HG03097 (cell line): Measurements from ENCODE around the gene STXBP4.

Experiments
- ATAC-seq: cut with Tn5 transposase; IDR thresholded peaks from one replicate; pipeline ENCODE4 v1.9.1; 2021; ENCODE audit not compliant: unreplicated experiment, low FRiP score

The STXBP4 gene

GRCh38 chr17:55110521-55110920 lies 142.0 kb downstream of the STXBP4 start:
- ATAC-seq = no peak

DNA sequence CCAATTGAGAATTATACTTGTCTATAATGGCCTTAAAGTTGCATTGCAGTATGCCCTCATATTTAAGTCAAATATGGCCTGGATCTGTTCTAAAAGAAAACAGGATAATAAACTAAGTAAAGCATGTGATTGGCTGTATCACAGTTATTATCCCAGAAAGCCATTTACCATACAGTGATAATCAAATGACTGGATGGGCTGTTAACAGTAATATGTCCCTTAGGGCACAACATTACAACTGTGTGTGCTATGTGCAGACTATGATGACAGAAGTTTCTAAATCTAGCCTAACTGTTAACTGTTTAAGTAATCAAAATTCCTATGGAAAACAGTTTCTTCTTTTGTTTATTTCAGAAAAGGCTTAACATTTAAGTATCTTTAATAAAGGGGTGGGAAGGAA lies 145.7 kb downstream of the STXBP4 start:
- no peak for ATAC-seq

- ATAC-seq = no peak
Observed at GRCh38 chr17:55116440-55116914, 147.9 kb downstream of the STXBP4 start.

DNA sequence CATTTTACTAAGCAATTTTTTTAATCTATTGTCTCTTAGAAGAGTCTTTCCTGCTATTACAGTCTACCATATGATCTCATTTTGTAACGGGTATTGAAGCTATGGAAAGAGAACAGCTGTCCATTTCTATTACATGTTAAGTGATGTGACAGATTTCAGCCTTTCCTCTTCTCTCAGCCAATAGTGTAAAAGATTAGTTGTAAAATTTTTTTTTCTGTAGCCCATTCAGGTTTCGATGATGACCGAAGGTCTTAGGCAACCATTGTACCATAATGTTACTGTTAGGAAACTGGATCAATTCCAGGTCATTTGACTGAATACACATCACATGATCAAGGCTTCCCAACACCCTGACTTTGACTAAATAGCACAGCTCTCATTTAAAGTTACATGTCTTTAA lies 148.6 kb downstream of the STXBP4 start:
- no peak for ATAC-seq

DNA sequence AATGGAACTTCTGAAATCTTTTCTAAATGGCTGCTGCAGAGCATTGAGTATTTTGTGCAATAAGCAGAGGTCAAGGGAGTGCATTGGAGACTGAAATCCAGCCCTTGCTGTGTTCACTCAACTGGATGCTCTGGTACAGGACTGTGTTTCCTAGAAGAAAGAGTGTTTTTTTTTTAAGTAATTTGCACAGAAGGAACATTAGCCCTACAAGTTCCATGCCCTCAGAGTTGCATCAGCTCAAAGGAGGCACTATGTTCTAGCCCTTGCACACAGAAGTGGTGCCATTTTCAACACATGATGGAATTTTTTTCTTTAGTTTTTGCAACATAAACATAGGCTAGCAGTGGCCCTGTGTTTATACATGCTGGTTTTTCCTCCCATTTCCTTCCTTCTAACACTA lies 152.1 kb downstream of the STXBP4 start:
- no peak for ATAC-seq

GRCh38 chr17:55121268-55121667 lies 152.7 kb downstream of the STXBP4 start:
- ATAC-seq = no peak

GRCh38 chr17:55122114-55122513 lies 153.5 kb downstream of the STXBP4 start:
- ATAC-seq = no peak

DNA sequence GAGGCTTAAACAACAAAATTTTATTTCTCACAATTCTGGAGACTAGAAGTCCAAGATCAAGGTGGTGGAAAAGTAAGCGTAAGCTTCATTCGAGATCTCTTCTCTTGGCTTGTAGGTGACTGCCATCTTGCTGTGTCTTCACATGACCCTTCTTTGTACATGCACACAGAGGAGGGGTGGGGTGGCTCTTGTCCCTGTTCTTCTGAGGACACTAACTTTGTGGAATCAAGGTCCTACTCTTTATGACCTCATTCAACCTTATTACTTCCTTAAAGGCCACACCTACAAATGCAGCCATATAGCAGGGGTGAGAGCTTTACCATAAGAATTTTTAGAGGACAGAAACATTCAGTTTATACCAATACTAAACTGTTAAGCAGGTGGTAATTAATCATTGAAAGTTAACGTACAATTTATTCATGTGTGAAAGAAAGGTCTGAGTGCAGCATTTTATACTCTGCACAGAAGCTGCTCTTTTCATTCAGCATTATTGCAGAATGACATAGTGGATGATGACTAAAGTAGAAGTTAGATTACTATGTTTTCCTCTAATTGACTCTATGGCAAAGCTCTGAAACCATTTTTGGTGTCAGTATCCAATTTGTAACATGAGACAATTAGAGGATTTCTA lies 156.3 kb downstream of the STXBP4 start:
- no peak for ATAC-seq

DNA sequence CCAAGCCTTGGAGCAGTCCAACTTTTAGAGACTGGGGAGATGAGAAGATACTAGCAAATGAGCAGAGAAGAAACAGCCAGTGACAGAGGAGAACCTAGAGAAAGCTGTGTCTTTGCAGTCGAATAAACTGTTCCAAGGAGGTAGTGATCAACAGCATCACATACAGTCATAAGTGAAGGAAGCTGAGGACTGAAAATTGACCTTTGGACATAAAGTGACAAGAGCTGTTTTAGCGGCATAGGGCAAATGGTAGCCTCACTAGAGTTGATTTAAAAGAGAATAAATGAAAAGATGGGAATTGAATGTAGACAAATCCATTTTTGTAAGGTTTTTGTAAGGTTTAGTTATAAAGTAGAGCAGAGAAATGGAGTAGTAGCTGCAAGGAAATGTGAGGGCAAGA lies 165.0 kb downstream of the STXBP4 start:
- ATAC-seq = no peak

- ATAC-seq = no peak
Observed at GRCh38 chr17:55134486-55135157, 166.1 kb downstream of the STXBP4 start.

DNA sequence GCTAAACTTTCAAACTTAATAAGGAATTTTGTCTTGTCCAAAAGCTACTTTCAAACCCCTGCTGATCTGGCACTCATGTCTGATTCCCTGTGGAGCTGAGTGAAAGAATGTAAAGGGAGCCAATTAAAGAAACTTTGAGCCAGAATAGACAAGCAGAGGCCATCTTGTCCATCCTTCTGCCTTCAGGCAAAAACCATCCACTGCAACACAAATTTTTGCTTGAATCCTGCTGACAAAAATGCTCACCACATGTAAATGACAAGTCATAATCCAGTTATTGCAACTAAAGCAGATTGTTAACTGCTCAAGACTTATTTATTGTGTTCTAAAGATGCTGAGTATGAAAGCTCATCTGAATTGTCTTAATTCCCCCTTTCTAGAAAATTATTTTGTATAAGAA lies 172.2 kb downstream of the STXBP4 start:
- ATAC-seq = no peak

GRCh38 chr17:55144518-55144917 lies 176.0 kb downstream of the STXBP4 start:
- ATAC-seq = no peak

DNA sequence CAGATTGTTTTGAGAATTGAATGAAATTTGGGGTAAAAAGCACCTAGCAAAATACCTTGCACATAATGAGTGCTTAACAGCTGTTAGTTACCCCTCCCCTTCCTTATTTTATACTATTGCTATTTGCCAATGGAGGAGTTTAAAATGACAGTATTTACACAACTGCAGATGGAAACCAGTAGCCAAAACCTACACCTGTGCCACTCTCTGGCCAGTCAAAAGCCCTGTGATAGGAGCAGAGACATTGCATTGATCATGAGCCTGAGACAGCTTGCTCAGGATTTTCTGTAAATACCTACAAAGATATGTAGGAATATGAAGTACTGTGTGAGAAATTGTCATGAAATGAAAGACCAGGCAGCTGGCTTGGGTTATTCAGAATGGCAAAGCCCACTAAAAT lies 180.9 kb downstream of the STXBP4 start:
- no peak for ATAC-seq

DNA sequence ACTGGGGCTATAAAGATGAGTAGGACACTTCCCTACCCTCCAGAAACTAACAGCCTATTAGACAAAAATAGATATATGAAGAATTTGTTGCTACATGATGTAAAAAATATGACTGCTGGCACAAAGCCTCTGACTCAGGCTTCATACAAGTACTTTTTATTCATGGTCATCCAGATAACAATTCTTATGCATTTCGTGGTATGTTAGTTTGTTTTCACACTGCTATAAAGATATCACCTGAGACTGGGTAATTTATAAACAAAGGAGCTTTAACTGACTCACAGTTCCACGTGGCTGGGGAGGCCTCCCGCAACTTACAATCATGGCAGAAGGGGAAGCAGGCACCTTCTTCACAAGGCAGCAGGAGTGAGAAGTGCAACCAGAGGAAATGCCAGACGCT lies 183.7 kb downstream of the STXBP4 start:
- ATAC-seq = no peak

DNA sequence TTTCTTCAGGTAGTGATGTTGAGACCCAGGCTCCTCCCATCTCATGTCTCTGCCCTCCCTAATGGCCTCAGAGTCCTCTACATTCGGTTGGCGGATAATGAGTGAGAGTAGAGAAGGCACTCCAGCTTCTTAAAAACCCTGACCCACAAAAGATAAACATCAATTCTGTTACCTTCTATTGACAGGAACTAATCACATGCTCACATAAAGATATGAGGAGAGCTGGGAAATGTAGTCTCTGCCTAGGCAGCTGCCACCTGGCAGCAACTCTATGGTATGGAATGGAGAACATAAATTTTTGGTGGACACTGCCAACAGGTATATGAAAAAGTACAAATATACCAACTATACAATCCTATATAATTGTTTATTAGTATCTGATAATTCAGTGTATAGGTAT lies 185.5 kb downstream of the STXBP4 start:
- ATAC-seq = no peak

- no peak for ATAC-seq
Observed at GRCh38 chr17:55155856-55156560, 187.4 kb downstream of the STXBP4 start.

- no peak for ATAC-seq
Observed at GRCh38 chr17:55157165-55157564, 188.6 kb downstream of the STXBP4 start.

- no peak for ATAC-seq
Observed at GRCh38 chr17:55158439-55158838, 189.9 kb downstream of the STXBP4 start.

- no peak for ATAC-seq
Observed at GRCh38 chr17:55159251-55159650, 190.7 kb downstream of the STXBP4 start.

DNA sequence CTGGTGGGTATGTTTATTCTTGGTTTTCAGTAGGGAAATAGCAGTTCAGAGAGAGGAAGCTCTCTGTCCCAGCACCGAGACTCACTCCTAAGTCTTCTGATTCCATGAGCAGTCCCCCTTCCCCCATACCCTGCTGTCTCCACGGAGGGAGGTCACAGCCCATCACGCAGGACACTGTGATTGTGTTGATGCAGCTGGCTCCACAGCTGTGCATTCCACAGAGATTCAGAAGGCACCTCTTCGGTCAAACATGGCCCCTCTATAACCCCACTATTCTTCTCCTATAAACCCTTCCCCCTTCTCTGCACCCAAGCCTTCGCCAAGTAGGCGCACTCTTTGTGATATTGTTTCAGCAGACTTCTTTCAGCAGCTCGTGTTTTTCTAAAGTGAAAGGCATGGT lies 191.9 kb downstream of the STXBP4 start:
- no peak for ATAC-seq

GRCh38 chr17:55161935-55162555 lies 193.5 kb downstream of the STXBP4 start:
- no peak for ATAC-seq
